Activated T-helper 17 cell treated with anti-CD3 and anti-CD28 coated beads, Interleukin-2, amount 50 U/mL, for 72 hours (primary cell): ENCODE data around the gene SART1. TPM values are rescaled to one million over a fixed set of nuclear protein-coding genes. Genes with fewer than 3 reads are reported as not detected.
A peak's percentile ranks its signal among the peaks of the same experiment; 100 is the strongest.

ENCODE experiments used
- ATAC-seq: fragments of 150-1000 bp; cut with Tn5 transposase; replicated peaks from 2 replicates; pipeline ENCODE4 v1.10.0; 2021; ENCODE audit warnings: mild to moderate bottlenecking, moderate library complexity
- H3K27ac Mint-ChIP-seq: one replicate; pipeline ENCODE4 v1.8.0; 2022; ENCODE audit warnings: mixed read lengths
- H3K27me3 Mint-ChIP-seq: one replicate; pipeline ENCODE4 v1.8.0; 2022; ENCODE audit warnings: mixed read lengths
- H3K36me3 Mint-ChIP-seq: one replicate; pipeline ENCODE4 v1.8.0; 2022; ENCODE audit warnings: low read depth, mild to moderate bottlenecking, mixed read lengths
- H3K4me1 Mint-ChIP-seq: one replicate; pipeline ENCODE4 v1.8.0; 2022; ENCODE audit warnings: mixed read lengths
- H3K4me3 Mint-ChIP-seq: one replicate; pipeline ENCODE4 v1.8.0; 2022; ENCODE audit warnings: mild to moderate bottlenecking, mixed read lengths
- H3K9me3 Mint-ChIP-seq: one replicate; pipeline ENCODE4 v1.8.0; 2022; ENCODE audit warnings: mixed read lengths
- total RNA-seq, 2 donors: library from RNA; stranded (reverse); gene quantifications; one replicate each; pipeline ENCODE4 v1.2.3, GENCODE V29; 2022

The SART1 gene
- total RNA-seq, 2 donors from 2014 or later: 44.7 to 51.3 TPM

GRCh38 chr11:65982824-65983588, 21.5 kb downstream of the SART1 start:
- Mint-ChIP-seq H3K27me3 (no peaks in the 10 kb centered on the region), H3K27ac (no peak overlapping the region), H3K36me3 (peaks cover 9% of the 10 kb centered on the region), H3K9me3 (no peaks in the 10 kb centered on the region), H3K4me3 (no peak overlapping the region), H3K4me1 (no peaks in the 10 kb centered on the region)
- ATAC-seq: no peak

- H3K36me3 Mint-ChIP-seq: peaks cover 9% of the 10 kb centered on the region
These were observed 22.1 kb downstream of the SART1 start for GRCh38 chr11:65983589-65983987.

GRCh38 chr11:65987336-65987735, 25.8 kb downstream of the SART1 start:
- Mint-ChIP-seq H3K27ac (peak overlapping the region; percentile 36), H3K4me1 (no peaks in the 10 kb centered on the region), H3K4me3 (no peak overlapping the region), H3K27me3 (no peaks in the 10 kb centered on the region), H3K9me3 (no peaks in the 10 kb centered on the region), H3K36me3 (peaks cover 14% of the 10 kb centered on the region)
- ATAC-seq: no peak

More at GRCh38 chr11:65983589-65983987, 22.1 kb downstream of the SART1 start:
- Mint-ChIP-seq H3K27ac (no peak overlapping the region), H3K27me3 (no peaks in the 10 kb centered on the region), H3K4me3 (no peak overlapping the region), H3K9me3 (no peaks in the 10 kb centered on the region), H3K4me1 (no peaks in the 10 kb centered on the region)
- ATAC-seq: no peak

- Mint-ChIP-seq H3K36me3 (peaks cover 14% of the 10 kb centered on the region), H3K4me3 (no peak overlapping the region), H3K27me3 (no peaks in the 10 kb centered on the region), H3K4me1 (no peaks in the 10 kb centered on the region), H3K27ac (peak overlapping the region; percentile 27), H3K9me3 (no peaks in the 10 kb centered on the region)
- peak; percentile 100 for ATAC-seq
These were observed 27.5 kb downstream of the SART1 start for GRCh38 chr11:65988791-65989592.

- ATAC-seq: no peak
- H3K36me3 Mint-ChIP-seq: peaks cover 41% of the 10 kb centered on the region
- H3K4me1 Mint-ChIP-seq: no peaks in the 10 kb centered on the region
- no peak overlapping the region for H3K27ac Mint-ChIP-seq
- no peaks in the 10 kb centered on the region for H3K9me3 Mint-ChIP-seq
- no peaks in the 10 kb centered on the region for H3K27me3 Mint-ChIP-seq
- H3K4me3 Mint-ChIP-seq: no peak overlapping the region
These were observed 30.5 kb downstream of the SART1 start for GRCh38 chr11:65992056-65992455.

- Mint-ChIP-seq H3K4me1 (peaks cover 6% of the 10 kb centered on the region), H3K4me3 (no peak overlapping the region), H3K9me3 (no peaks in the 10 kb centered on the region), H3K27me3 (no peaks in the 10 kb centered on the region), H3K36me3 (peaks cover 77% of the 10 kb centered on the region), H3K27ac (no peak overlapping the region)
- ATAC-seq: no peak
These were observed 35.8 kb downstream of the SART1 start for GRCh38 chr11:65997286-65997685.

GRCh38 chr11:66001942-66002647, 40.6 kb downstream of the SART1 start, which contains the start of the genes BANF1 and EIF1AD:
TSS of gene BANF1 (plus strand) at chr11:66002503. CDS start at chr11:66003251, 748 bp downstream.
TSS of gene EIF1AD (minus strand) at chr11:66002157. CDS start at chr11:66000389, 1,768 bp downstream.
- Mint-ChIP-seq H3K9me3 (no peaks in the 10 kb centered on the region), H3K36me3 (peaks cover 88% of the 10 kb centered on the region), H3K27ac (peak within 1 kb of the TSS; percentile 99), H3K4me3 (peak within 1 kb of the TSS; percentile 100), H3K4me1 (peaks cover 6% of the 10 kb centered on the region), H3K27me3 (no peaks in the 10 kb centered on the region)
- ATAC-seq: peak; percentile 86

- ATAC-seq: peak; percentile 83
- no peaks in the 10 kb centered on the region for H3K9me3 Mint-ChIP-seq
- H3K27ac Mint-ChIP-seq: peak overlapping the region; percentile 99
- peaks cover 82% of the 10 kb centered on the region for H3K36me3 Mint-ChIP-seq
- no peaks in the 10 kb centered on the region for H3K27me3 Mint-ChIP-seq
- H3K4me1 Mint-ChIP-seq: peaks cover 6% of the 10 kb centered on the region
- H3K4me3 Mint-ChIP-seq: peak overlapping the region; percentile 100
These were observed 41.2 kb downstream of the SART1 start for GRCh38 chr11:66002648-66003225.

GRCh38 chr11:66003291-66003690, 41.8 kb downstream of the SART1 start:
- no peak for ATAC-seq
- peaks cover 76% of the 10 kb centered on the region for H3K36me3 Mint-ChIP-seq
- peaks cover 5% of the 10 kb centered on the region for H3K4me1 Mint-ChIP-seq
- H3K27ac Mint-ChIP-seq: peak overlapping the region; percentile 99
- H3K4me3 Mint-ChIP-seq: peak overlapping the region; percentile 100
- H3K9me3 Mint-ChIP-seq: no peaks in the 10 kb centered on the region
- H3K27me3 Mint-ChIP-seq: no peaks in the 10 kb centered on the region

- no peak for ATAC-seq
- no peak overlapping the region for H3K27ac Mint-ChIP-seq
These were observed 42.7 kb downstream of the SART1 start for GRCh38 chr11:66004186-66004585.

GRCh38 chr11:66006134-66006890, 44.8 kb downstream of the SART1 start:
- no peak overlapping the region for H3K4me3 Mint-ChIP-seq
- no peaks in the 10 kb centered on the region for H3K9me3 Mint-ChIP-seq
- no peaks in the 10 kb centered on the region for H3K4me1 Mint-ChIP-seq
- H3K36me3 Mint-ChIP-seq: peaks cover 47% of the 10 kb centered on the region
- ATAC-seq: no peak
- no peaks in the 10 kb centered on the region for H3K27me3 Mint-ChIP-seq
- no peak overlapping the region for H3K27ac Mint-ChIP-seq

More at GRCh38 chr11:66004186-66004585, 42.7 kb downstream of the SART1 start:
- Mint-ChIP-seq H3K9me3 (no peaks in the 10 kb centered on the region), H3K4me3 (peak overlapping the region; percentile 100), H3K36me3 (peaks cover 67% of the 10 kb centered on the region), H3K4me1 (no peaks in the 10 kb centered on the region), H3K27me3 (no peaks in the 10 kb centered on the region)

- Mint-ChIP-seq H3K27me3 (no peaks in the 10 kb centered on the region), H3K27ac (no peak overlapping the region)
These were observed 45.3 kb downstream of the SART1 start for GRCh38 chr11:66006891-66007176.

GRCh38 chr11:66007201-66007634, 45.7 kb downstream of the SART1 start:
- Mint-ChIP-seq H3K4me1 (no peaks in the 10 kb centered on the region), H3K4me3 (no peak overlapping the region), H3K36me3 (peaks cover 38% of the 10 kb centered on the region), H3K9me3 (no peaks in the 10 kb centered on the region), H3K27ac (no peak overlapping the region), H3K27me3 (no peaks in the 10 kb centered on the region)
- no peak for ATAC-seq

More at GRCh38 chr11:66006891-66007176, 45.3 kb downstream of the SART1 start:
- Mint-ChIP-seq H3K4me3 (no peak overlapping the region), H3K36me3 (peaks cover 42% of the 10 kb centered on the region), H3K4me1 (no peaks in the 10 kb centered on the region), H3K9me3 (no peaks in the 10 kb centered on the region)
- no peak for ATAC-seq
